ENCODE measurements around the gene ETV5.

ETV5 gene

DNA sequence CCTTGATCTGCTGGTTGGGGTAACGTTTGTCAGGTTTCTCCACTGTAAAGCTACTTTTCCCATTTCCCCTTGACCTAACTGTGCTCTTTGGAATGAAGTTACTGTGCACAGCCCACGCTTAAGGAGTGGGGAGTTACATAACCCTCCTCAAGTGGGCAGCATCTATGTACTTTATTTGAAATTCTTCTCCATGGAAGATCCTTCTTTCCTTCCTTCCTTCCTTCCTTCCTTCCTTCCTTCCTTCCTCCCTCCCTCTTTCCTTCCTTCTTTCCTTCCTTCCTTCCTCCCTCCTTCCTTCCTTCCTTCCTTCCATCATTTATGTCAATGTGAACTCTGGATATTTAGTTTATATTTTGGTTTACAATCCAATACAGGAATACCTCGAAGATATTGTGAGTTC, 94.0 kb downstream of the ETV5 start:
- DNase-seq: no peak

DNA sequence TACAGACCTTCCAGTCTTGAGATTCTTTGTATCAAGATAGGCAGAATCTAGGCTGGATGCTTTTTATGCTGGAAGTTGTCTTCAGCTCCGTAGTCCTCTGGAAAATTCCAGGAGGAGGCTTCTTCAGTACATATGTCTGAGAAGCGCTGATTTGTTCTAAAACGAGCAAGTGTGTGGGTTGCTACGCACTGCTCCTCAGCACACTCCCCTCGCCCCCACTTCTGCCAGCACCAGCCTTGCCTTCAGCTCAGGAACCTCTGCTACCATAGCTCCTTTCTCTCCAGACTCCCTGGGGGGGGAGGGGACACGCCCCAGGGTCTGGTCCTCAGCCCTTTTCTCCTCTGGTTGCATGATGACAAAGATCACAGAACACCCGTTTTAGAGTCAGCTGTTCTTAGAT, 95.6 kb downstream of the ETV5 start:
- DNase-seq: no peak

- DNase-seq: no peak
Observed at GRCh38 chr3:186012137-186012536, 96.8 kb downstream of the ETV5 start.

GRCh38 chr3:186004671-186005070, 104.2 kb downstream of the ETV5 start:
- DNase-seq: no peak

- no peak for DNase-seq
Observed at GRCh38 chr3:186004209-186004608, 104.7 kb downstream of the ETV5 start.

GRCh38 chr3:186003610-186004009, 105.3 kb downstream of the ETV5 start:
- DNase-seq: no peak

GRCh38 chr3:186002884-186003472, 105.9 kb downstream of the ETV5 start:
- no peak for DNase-seq

GRCh38 chr3:186001842-186002241, 107.0 kb downstream of the ETV5 start:
- no peak for DNase-seq

- no peak for DNase-seq
Observed at GRCh38 chr3:185999221-185999620, 109.7 kb downstream of the ETV5 start.

DNA sequence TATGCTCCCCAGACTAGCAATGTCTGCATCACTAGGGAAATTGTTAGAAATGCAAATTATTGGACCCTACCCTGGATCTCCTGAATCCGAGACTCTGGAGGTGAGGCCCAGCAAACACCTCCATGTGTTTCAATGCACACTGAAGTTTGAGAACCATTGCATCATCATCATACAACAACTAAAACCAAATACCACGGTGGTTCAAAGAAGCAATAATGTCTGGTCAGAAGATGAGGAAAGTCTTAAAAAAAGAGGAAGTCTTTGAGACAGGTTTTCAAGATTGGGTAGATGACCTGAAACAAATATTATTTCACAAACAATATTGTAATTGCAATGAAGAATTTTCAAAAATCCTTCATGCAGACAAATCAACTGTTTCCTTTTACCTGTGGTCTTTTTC, 110.8 kb downstream of the ETV5 start:
- DNase-seq: no peak

- no peak for DNase-seq
Observed at GRCh38 chr3:185997130-185997529, 111.8 kb downstream of the ETV5 start.
